Measurements from ENCODE around the gene ZSWIM7.

GRCh38 chr17:15930426-15930825, 69.1 kb downstream of the ZSWIM7 start:
- TF ChIP-seq, protein P1, sequence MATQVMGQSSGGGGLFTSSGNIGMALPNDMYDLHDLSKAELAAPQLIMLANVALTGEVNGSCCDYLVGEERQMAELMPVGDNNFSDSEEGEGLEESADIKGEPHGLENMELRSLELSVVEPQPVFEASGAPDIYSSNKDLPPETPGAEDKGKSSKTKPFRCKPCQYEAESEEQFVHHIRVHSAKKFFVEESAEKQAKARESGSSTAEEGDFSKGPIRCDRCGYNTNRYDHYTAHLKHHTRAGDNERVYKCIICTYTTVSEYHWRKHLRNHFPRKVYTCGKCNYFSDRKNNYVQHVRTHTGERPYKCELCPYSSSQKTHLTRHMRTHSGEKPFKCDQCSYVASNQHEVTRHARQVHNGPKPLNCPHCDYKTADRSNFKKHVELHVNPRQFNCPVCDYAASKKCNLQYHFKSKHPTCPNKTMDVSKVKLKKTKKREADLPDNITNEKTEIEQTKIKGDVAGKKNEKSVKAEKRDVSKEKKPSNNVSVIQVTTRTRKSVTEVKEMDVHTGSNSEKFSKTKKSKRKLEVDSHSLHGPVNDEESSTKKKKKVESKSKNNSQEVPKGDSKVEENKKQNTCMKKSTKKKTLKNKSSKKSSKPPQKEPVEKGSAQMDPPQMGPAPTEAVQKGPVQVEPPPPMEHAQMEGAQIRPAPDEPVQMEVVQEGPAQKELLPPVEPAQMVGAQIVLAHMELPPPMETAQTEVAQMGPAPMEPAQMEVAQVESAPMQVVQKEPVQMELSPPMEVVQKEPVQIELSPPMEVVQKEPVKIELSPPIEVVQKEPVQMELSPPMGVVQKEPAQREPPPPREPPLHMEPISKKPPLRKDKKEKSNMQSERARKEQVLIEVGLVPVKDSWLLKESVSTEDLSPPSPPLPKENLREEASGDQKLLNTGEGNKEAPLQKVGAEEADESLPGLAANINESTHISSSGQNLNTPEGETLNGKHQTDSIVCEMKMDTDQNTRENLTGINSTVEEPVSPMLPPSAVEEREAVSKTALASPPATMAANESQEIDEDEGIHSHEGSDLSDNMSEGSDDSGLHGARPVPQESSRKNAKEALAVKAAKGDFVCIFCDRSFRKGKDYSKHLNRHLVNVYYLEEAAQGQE (IDR thresholded peaks at IDR 0.05; ENCODE audit: insufficient read depth in 1 of 2, low read depth in 2 of 2, low read length in 2 of 2), result no peak
- TF ChIP-seq POLR2AphosphoS5 (IDR thresholded peaks at IDR 0.05; ENCODE audit: low read depth, low read length) (no peak), TAF1 (IDR thresholded peaks at IDR 0.05; ENCODE audit: borderline replicate concordance, insufficient read depth, low read length) (no peak), FOXP2 (optimal IDR thresholded peaks at IDR 0.05; ENCODE audit: borderline replicate concordance, extremely low read depth, extremely low read length, insufficient read depth) (no peak)
